ENCODE data around the gene LRRC72.

DNA sequence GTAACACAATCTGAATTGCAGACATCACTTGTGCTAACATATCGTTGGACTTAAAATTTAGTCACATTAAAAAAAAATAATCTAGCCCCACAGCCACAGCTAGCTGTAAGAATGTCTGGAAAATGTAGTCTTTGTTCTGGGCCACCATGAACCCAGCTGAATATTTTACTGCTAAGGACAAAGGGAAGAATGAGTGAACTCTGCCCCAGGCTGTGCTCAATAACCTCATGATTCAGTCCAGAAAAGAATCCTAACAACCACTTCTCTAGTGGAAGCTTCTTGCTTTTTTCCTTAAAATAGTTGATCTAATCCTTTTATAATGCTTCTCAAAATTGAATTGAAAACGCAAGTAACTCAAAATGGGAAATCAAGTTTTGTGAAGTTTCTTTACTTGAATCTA lies 35.5 kb upstream of the LRRC72 start:
- TF ChIP-seq, protein P1, sequence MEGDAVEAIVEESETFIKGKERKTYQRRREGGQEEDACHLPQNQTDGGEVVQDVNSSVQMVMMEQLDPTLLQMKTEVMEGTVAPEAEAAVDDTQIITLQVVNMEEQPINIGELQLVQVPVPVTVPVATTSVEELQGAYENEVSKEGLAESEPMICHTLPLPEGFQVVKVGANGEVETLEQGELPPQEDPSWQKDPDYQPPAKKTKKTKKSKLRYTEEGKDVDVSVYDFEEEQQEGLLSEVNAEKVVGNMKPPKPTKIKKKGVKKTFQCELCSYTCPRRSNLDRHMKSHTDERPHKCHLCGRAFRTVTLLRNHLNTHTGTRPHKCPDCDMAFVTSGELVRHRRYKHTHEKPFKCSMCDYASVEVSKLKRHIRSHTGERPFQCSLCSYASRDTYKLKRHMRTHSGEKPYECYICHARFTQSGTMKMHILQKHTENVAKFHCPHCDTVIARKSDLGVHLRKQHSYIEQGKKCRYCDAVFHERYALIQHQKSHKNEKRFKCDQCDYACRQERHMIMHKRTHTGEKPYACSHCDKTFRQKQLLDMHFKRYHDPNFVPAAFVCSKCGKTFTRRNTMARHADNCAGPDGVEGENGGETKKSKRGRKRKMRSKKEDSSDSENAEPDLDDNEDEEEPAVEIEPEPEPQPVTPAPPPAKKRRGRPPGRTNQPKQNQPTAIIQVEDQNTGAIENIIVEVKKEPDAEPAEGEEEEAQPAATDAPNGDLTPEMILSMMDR (IDR thresholded peaks at IDR 0.05): no peak
- TF ChIP-seq POLR2A (IDR thresholded peaks at IDR 0.05): no peak
